ENCODE measurements around the gene POLR1F. TPM values are rescaled to one million over a fixed set of nuclear protein-coding genes. Genes with fewer than 3 reads are reported as not detected.

The POLR1F gene
- total RNA-seq, 1 experiment from 2014 or later, result 21.1 TPM

GRCh38 chr7:19749658-19750057 is 40.8 kb upstream of the POLR1F start:
- Histone ChIP-seq H4K20me1 (ENCODE audit: insufficient read depth) (no peaks in the 10 kb centered on the region), H3K9ac (ENCODE audit: low read length) (no peak overlapping the region), H3K4me2 (ENCODE audit: low read length) (no peak overlapping the region), H3K9me2 (ENCODE audit: insufficient read depth) (no peaks in the 10 kb centered on the region), H3K27ac (ENCODE audit: low read depth, low read length) (no peak overlapping the region), H2AFZ (ENCODE audit: low read depth, low read length, poor library complexity, severe bottlenecking) (peak overlapping the region; percentile 47), H3K36me3 (ENCODE audit: control insufficient read depth in 1 of 2, insufficient read depth in 2 of 2, low read length in 2 of 2) (no peaks in the 10 kb centered on the region), H3K9me3 (ENCODE audit: control insufficient read depth in 1 of 2, insufficient read depth in 1 of 2, low read depth in 1 of 2, low read length in 2 of 2) (no peaks in the 10 kb centered on the region), H3K4me1 (ENCODE audit: control insufficient read depth in 1 of 2, insufficient read depth in 2 of 2, low read length in 2 of 2) (no peaks in the 10 kb centered on the region), H3K27me3 (ENCODE audit: insufficient read depth, low read length) (no peaks in the 10 kb centered on the region), H3K4me3 (replicated peaks in 1 of 2; ENCODE audit: low read depth in 1 of 2, low read length in 2 of 2) (no peak overlapping the region), H3K79me2 (ENCODE audit: insufficient read depth, low read length) (no peaks in the 10 kb centered on the region)
- ChIA-PET POLR2A (no interaction called here), CTCF (interaction anchor here (0.9 kb wide), 1 partner anchor 849 kb away, joined by 3 read pairs; no protein-coding TSS in a partner anchor), RAD21 (ENCODE audit: low non-redundant PET in 1 of 2, low total read pairs in 2 of 2, uncharacterized antibody in 2 of 2, unreplicated experiment in 2 of 2) (no interaction called here)
- BruUV-seq (replicated peaks), result no TSS peak
- no peak for ATAC-seq
- no peak for DNase-seq (ENCODE audit: low read depth, low spot score)
- intact Hi-C loops (cut with micrococcal nuclease), result loop anchor here (2.0 to 10.0 kb wide), 3 partner anchors 225 to 561 kb away; no protein-coding TSS in a partner anchor
- TF ChIP-seq CEBPB (IDR thresholded peaks at IDR 0.05; ENCODE audit: low read depth) (no peak), ZNF274 (IDR thresholded peaks at IDR 0.05; ENCODE audit: low read depth, low read length) (no peak), SRF (IDR thresholded peaks at IDR 0.05; ENCODE audit: low read depth) (no peak), SIN3A (IDR thresholded peaks at IDR 0.05; ENCODE audit: low read depth) (no peak), ZFX (IDR thresholded peaks at IDR 0.05) (no peak)

- ChIA-PET CTCF (interaction anchor here (0.6 to 2.2 kb wide), 22 partner anchors 8 to 1506 kb away, joined by 3 to 33 read pairs (median 4); partner anchors contain the start of gene MACC1), RAD21 (ENCODE audit: low non-redundant PET in 1 of 2, low total read pairs in 2 of 2, uncharacterized antibody in 2 of 2, unreplicated experiment in 2 of 2) (interaction anchor here (0.7 to 1.4 kb wide), 7 partner anchors 34 to 851 kb away, joined by 3 to 7 read pairs (median 3); no protein-coding TSS in a partner anchor), POLR2A (no interaction called here)
- Histone ChIP-seq H3K27ac (ENCODE audit: low read depth, low read length) (no peak overlapping the region), H3K4me2 (ENCODE audit: low read length) (no peak overlapping the region), H3K4me1 (ENCODE audit: control insufficient read depth in 1 of 2, insufficient read depth in 2 of 2, low read length in 2 of 2) (no peaks in the 10 kb centered on the region), H3K79me2 (ENCODE audit: insufficient read depth, low read length) (no peaks in the 10 kb centered on the region), H3K36me3 (ENCODE audit: control insufficient read depth in 1 of 2, insufficient read depth in 2 of 2, low read length in 2 of 2) (no peaks in the 10 kb centered on the region), H3K4me3 (replicated peaks in 1 of 2; ENCODE audit: low read depth in 1 of 2, low read length in 2 of 2) (no peak overlapping the region), H3K27me3 (ENCODE audit: insufficient read depth, low read length) (no peaks in the 10 kb centered on the region), H2AFZ (ENCODE audit: low read depth, low read length, poor library complexity, severe bottlenecking) (peak overlapping the region; percentile 78), H3K9me3 (ENCODE audit: control insufficient read depth in 1 of 2, insufficient read depth in 1 of 2, low read depth in 1 of 2, low read length in 2 of 2) (no peaks in the 10 kb centered on the region), H4K20me1 (ENCODE audit: insufficient read depth) (no peaks in the 10 kb centered on the region), H3K9ac (ENCODE audit: low read length) (no peak overlapping the region), H3K9me2 (ENCODE audit: insufficient read depth) (no peaks in the 10 kb centered on the region)
- TF ChIP-seq SRF (IDR thresholded peaks at IDR 0.05; ENCODE audit: low read depth), result no peak
- TF ChIP-seq EZH2phosphoT487 (IDR thresholded peaks at IDR 0.05; ENCODE audit: borderline replicate concordance), result no peak
- TF ChIP-seq CTCF (IDR thresholded peaks at IDR 0.05 in 2 of 3, conservative IDR thresholded peaks at IDR 0.05 in 1 of 3; ENCODE audit: borderline replicate concordance in 1 of 3, insufficient read depth in 1 of 3, low read depth in 2 of 3, low read length in 2 of 3), result peak; percentile 49 to 70 (median 64); a peak in 5 of 6 replicates
- peak; percentile 76 for TF ChIP-seq RAD21 (IDR thresholded peaks at IDR 0.05; ENCODE audit: low read depth)
- TF ChIP-seq POLR2A (IDR thresholded peaks at IDR 0.05; ENCODE audit: borderline replicate concordance, extremely low read depth, insufficient read depth, insufficient read length), result no peak
- no peak for TF ChIP-seq YY1 (IDR thresholded peaks at IDR 0.05; ENCODE audit: extremely low read depth, insufficient replicate concordance, low read depth, low read length)
- DNase-seq (ENCODE audit: low read depth, low spot score) (peak; percentile 49), ATAC-seq (peak; percentile 87)
- BruUV-seq (replicated peaks), result no TSS peak
- intact Hi-C loops (cut with micrococcal nuclease), result loop anchor here (1.0 to 5.0 kb wide), 4 partner anchors 425 to 850 kb away; no protein-coding TSS in a partner anchor
These were observed 39.0 kb upstream of the POLR1F start for GRCh38 chr7:19747740-19748339.
